ENCODE data around the gene DPYD.

Gene DPYD

GRCh38 chr1:97837161-97837560 lies 83.7 kb downstream of the DPYD start:
- TF ChIP-seq ZNF274 (IDR thresholded peaks at IDR 0.05; ENCODE audit: low read depth, low read length) = no peak
- no peak overlapping the region for H3K4me3 ChIP-seq (ENCODE audit: low read length)

GRCh38 chr1:97834899-97835298 lies 85.9 kb downstream of the DPYD start:
- no peak overlapping the region for H3K4me3 ChIP-seq (ENCODE audit: low read length)
- TF ChIP-seq ZNF274 (IDR thresholded peaks at IDR 0.05; ENCODE audit: low read depth, low read length) = no peak

GRCh38 chr1:97833881-97834280 lies 87.0 kb downstream of the DPYD start:
- no peak overlapping the region for H3K4me3 ChIP-seq (ENCODE audit: low read length)
- no peak for TF ChIP-seq ZNF274 (IDR thresholded peaks at IDR 0.05; ENCODE audit: low read depth, low read length)

- H3K4me3 ChIP-seq (ENCODE audit: low read length) = no peak overlapping the region
- TF ChIP-seq ZNF274 (IDR thresholded peaks at IDR 0.05; ENCODE audit: low read depth, low read length) = no peak
Measured at GRCh38 chr1:97832481-97832880, 88.4 kb downstream of the DPYD start.

GRCh38 chr1:97827887-97828286 lies 92.9 kb downstream of the DPYD start:
- no peak for TF ChIP-seq ZNF274 (IDR thresholded peaks at IDR 0.05; ENCODE audit: low read depth, low read length)
- H3K4me3 ChIP-seq (ENCODE audit: low read length) = no peak overlapping the region

- no peak overlapping the region for H3K4me3 ChIP-seq (ENCODE audit: low read length)
- no peak for TF ChIP-seq ZNF274 (IDR thresholded peaks at IDR 0.05; ENCODE audit: low read depth, low read length)
Measured at GRCh38 chr1:97826820-97827219, 94.0 kb downstream of the DPYD start.

GRCh38 chr1:97824624-97825023 lies 96.2 kb downstream of the DPYD start:
- no peak for TF ChIP-seq ZNF274 (IDR thresholded peaks at IDR 0.05; ENCODE audit: low read depth, low read length)

GRCh38 chr1:97824200-97824599 lies 96.6 kb downstream of the DPYD start:
- no peak overlapping the region for H3K4me3 ChIP-seq (ENCODE audit: low read length)
- TF ChIP-seq ZNF274 (IDR thresholded peaks at IDR 0.05; ENCODE audit: low read depth, low read length) = no peak

More at GRCh38 chr1:97824624-97825023, 96.2 kb downstream of the DPYD start:
- no peak overlapping the region for H3K4me3 ChIP-seq (ENCODE audit: low read length)

- H3K4me3 ChIP-seq (ENCODE audit: low read length) = no peak overlapping the region
- no peak for TF ChIP-seq ZNF274 (IDR thresholded peaks at IDR 0.05; ENCODE audit: low read depth, low read length)
Measured at GRCh38 chr1:97820470-97821188, 100.2 kb downstream of the DPYD start.

GRCh38 chr1:97816927-97817326 lies 103.9 kb downstream of the DPYD start:
- no peak overlapping the region for H3K4me3 ChIP-seq (ENCODE audit: low read length)
- no peak for TF ChIP-seq ZNF274 (IDR thresholded peaks at IDR 0.05; ENCODE audit: low read depth, low read length)

GRCh38 chr1:97814804-97815203 lies 106.0 kb downstream of the DPYD start:
- H3K4me3 ChIP-seq (ENCODE audit: low read length) = no peak overlapping the region
- no peak for TF ChIP-seq ZNF274 (IDR thresholded peaks at IDR 0.05; ENCODE audit: low read depth, low read length)

- H3K4me3 ChIP-seq (ENCODE audit: low read length) = no peak overlapping the region
- TF ChIP-seq ZNF274 (IDR thresholded peaks at IDR 0.05; ENCODE audit: low read depth, low read length) = no peak
Measured at GRCh38 chr1:97814121-97814520, 106.7 kb downstream of the DPYD start.

GRCh38 chr1:97812076-97812475 lies 108.8 kb downstream of the DPYD start:
- TF ChIP-seq ZNF274 (IDR thresholded peaks at IDR 0.05; ENCODE audit: low read depth, low read length) = no peak
- H3K4me3 ChIP-seq (ENCODE audit: low read length) = no peak overlapping the region

GRCh38 chr1:97806996-97807520 lies 113.8 kb downstream of the DPYD start:
- H3K4me3 ChIP-seq (ENCODE audit: low read length) = no peak overlapping the region
- TF ChIP-seq ZNF274 (IDR thresholded peaks at IDR 0.05; ENCODE audit: low read depth, low read length) = no peak

- H3K4me3 ChIP-seq (ENCODE audit: low read length) = no peak overlapping the region
- TF ChIP-seq ZNF274 (IDR thresholded peaks at IDR 0.05; ENCODE audit: low read depth, low read length) = no peak
Measured at GRCh38 chr1:97806326-97806725, 114.5 kb downstream of the DPYD start.

GRCh38 chr1:97805093-97805492 lies 115.7 kb downstream of the DPYD start:
- TF ChIP-seq ZNF274 (IDR thresholded peaks at IDR 0.05; ENCODE audit: low read depth, low read length) = no peak
- H3K4me3 ChIP-seq (ENCODE audit: low read length) = no peak overlapping the region

Measured in GM08714 (cell line).